Stimulated activated CD4-positive, alpha-beta T cell treated with anti-CD3 and anti-CD28 coated beads, Interleukin-12 subunit alpha, Interleukin-12 subunit beta, amount 100 ng/mL, for 4 hours (primary cell): Measurements from ENCODE around the gene CCT6A.
"Not testable (repeated sequence)": the region's sequence is repeated elsewhere in the genome, so short reads cannot be mapped to it uniquely, and the experiment has no call there.

Experiments
- DNase-seq: peaks from one replicate; pipeline ENCODE4 v3.0.0-alpha.2; 2020

The CCT6A gene, protein sequence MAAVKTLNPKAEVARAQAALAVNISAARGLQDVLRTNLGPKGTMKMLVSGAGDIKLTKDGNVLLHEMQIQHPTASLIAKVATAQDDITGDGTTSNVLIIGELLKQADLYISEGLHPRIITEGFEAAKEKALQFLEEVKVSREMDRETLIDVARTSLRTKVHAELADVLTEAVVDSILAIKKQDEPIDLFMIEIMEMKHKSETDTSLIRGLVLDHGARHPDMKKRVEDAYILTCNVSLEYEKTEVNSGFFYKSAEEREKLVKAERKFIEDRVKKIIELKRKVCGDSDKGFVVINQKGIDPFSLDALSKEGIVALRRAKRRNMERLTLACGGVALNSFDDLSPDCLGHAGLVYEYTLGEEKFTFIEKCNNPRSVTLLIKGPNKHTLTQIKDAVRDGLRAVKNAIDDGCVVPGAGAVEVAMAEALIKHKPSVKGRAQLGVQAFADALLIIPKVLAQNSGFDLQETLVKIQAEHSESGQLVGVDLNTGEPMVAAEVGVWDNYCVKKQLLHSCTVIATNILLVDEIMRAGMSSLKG

DNA sequence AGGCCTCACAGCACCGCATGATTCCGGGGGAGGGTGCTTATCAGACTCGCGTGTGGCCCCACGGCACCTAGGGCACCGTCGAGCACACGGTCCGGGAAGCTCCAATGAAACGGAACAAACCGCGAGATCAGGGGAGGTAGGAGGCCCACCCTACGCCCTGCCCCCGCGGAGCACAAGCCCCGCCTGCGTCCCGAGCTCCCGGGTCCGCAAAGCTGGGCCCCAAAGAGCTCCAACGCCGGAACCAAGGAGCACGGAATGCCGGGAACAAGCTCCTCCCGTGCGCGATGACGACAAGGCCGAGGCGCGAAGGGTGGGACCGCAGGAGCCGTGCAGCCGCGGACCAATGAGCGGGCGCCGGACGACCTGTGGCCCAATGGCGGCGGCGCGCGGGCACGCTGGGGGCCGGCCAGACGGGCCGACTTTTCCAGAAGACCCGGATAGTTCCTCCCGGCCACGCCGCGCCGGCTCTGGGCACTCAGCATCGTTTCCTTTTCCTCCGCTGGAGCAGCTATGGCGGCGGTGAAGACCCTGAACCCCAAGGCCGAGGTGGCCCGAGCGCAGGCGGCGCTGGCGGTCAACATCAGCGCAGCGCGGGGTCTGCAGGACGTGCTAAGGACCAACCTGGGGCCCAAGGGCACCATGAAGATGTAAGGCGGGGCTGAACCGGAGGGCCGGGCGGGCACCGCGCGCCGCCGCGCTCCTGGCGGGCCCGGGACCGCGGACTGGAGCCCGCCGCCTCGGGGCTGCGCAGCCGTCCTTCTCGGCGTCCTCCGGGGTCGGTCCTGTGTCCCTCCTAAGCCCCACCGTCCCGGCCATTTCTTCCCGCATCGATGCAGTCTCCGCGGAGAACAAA lies at the start of gene CCT6A, which contains the start of gene PSPH:
TSS of gene CCT6A (plus strand) at position 427 of the 853 bp plus-strand sequence. CDS start at position 511, 84 bp downstream.
TSS of gene PSPH (minus strand) at position 106 of the 853 bp plus-strand sequence. CDS start 30,232 bp downstream, outside the sequence.
- peak; percentile 94 for DNase-seq

DNA sequence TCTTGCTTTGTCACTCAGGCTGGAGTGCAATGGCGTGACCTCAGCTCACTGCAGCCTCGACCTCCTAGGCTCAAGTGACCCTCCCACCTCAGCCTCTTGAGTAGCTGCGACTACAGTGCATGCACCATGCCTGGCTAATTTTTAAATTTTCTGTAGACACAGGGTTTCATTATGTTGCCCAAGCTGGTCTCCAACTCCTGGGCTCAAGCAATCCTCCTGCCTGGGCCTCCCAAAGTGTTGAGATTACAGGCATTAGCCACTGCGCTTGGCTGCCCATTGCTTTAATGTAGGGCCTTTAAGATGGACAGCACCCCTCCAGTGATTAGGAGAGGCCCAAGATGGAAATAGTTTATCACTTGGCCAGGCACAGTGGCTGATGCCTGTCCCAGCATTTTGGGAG lies 47.8 kb upstream of the CCT6A start:
- DNase-seq, result no peak

DNA sequence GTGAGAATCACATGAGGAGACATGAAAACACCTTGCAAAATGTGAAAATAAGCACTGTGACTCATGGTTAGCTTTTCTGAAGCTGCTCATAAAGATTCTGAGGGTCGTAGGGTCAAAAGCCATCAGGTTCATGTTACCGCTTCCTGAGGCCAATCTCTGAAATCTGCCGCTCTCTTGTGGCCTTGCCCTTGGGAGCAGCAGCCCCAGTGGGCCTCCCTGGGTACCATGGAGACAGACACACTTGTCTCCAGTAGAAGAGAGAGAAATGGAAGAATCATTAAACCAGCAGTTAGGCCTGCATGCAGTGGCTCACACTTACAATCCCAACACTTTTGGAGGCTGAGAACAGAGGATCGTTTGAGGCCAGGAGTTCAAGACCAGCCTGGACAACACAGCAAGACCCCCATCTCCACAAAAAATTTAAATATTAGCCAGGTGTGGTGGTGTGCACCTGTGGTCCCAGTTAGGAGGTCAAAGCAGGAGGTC lies 44.4 kb upstream of the CCT6A start:
- no peak for DNase-seq

DNA sequence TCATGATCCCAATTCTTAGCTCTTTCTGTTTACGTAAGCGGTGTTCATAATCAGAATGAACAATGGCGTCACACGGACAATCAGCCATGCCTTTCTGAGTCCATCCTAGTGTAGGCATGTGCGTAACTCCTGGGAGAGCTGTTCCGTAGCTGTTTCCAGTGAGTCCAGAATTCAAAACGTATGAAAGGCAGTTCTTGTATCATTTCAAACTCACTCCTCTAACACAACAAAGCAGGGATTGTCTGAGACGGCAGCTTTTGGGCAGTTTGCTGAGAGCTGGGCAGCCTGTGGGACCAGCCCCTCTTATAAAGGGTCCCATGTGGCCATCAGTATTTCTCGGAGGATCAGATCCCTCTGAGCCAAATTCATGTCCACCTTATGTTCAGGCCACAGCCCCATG lies 43.7 kb upstream of the CCT6A start:
- DNase-seq, result no peak

DNA sequence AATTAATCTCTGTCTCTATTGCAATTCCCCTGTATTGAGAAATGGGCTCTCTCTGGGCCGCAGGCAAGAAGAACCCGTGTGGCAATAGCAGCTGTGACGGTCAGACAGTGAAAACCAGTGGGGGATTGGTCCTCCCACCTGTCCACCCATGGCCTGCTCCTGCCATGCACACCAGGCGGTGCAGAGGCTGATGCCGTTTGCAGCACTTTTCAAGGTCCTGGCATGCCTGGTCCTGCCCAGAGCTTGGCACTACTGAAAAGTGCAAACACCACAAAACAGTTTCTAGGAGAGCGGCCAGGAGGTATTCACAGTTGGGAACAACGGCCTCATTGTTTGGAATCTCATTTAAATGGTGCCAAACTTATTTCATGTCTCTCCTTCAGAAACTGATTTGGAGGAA lies 41.9 kb upstream of the CCT6A start:
- no peak for DNase-seq

DNA sequence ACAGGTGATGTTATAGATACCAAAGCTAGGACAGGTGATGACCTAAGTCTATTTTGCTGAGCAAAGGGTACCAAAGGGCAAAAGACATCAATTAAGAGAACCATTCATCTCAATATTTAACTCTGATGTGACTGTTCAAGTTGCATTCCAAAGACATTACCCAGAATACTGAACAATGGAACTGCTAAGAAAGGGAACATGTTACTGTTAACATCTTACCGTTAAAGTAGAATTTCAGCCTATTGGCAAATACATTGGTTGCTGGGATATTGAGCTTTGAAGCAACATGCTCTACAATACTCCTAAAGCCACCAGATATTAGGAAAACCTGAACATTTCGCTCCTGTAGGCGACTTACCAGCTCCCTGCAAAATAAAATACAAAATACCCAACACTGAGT lies 34.5 kb upstream of the CCT6A start:
- not testable (repeated sequence) for DNase-seq

DNA sequence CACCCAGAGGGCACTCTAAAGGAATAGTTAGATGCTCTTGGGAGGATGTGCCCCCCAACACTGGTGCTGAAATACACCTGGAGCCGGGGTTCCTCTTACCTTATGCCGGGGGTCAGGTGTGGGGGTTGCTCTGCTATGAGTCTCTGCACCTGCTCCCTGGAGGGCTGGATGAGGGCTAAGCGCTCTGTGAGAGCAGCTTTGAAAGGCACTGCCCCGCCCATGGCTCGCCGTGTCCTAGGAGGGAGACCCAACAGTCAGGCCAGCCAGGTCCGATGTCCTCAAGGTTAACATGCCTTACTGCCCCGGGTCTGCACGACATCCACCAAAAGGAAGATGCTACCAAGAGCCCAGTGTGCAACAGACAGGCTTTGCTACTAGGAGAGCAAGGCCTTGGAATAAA lies 32.1 kb upstream of the CCT6A start:
- no peak for DNase-seq

DNA sequence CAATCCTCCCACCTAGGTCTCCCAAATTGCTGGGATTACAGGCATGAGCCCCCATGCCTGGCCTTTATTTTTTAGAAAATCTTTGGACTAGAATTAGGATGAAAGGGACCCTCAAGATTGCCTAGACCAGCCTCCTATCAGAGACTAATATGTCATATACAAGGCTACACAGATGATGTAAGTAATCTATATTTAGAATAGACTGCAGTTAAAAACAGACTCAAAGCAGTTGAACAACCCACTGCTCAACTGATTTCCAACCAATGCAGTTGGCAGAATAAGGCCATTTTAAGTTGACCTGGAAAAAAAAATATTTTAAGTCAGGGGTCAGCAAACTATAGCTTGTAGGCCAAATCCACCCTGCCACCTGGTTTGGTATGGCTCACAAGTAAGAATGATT lies 28.1 kb upstream of the CCT6A start:
- DNase-seq, result no peak

DNA sequence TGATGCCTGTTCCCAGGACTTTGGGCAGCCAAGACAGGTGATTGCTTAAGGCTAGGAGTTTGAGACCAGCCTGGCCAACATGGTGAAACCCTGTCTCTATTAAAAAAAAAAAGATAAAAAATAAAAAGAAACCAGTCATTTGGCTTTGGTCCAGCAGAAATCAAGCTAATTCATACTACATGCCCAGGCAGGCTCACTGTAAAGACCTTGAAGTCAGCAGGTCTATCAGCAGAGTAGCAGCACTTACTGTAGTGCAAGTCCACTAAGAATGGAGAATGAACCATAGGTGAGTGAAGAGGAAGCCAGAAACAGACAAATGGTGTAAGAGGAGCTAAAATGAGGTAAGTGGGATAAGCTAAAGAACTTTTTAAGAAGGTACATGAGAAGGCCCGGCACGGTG lies 25.0 kb upstream of the CCT6A start:
- DNase-seq, result no peak

DNA sequence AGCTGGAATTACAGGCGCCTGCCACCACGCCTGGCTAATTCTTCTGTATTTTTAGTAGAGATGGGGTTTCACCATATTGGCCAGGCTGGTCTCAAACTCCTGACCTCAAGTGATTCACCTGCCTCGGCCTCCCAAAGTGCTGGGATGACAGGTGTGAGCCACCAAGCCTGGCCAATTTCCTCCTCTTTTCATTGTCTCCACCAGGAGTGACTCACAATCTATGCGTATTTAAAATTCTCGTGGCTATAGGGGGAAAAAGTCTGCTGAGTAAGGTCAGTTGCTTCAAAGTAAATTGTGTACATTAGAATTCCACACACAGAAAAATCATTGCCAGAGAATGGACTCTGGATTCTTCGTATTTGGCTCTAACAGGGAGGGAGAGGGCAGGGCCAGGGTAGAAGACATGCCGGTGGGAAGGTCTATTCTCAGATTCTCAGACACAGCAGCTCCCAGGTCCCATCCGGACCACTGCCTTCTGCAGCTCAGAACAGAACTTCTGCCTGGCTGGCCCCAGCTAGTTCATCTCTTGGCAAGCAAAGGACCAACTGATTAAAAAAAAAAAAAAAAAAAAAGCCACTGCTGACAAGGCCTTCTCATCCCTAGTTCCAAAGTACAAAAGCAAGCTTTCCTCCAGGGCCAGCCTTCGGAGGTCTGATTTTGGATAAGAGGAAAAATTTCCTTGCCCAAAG lies 22.5 kb upstream of the CCT6A start:
- DNase-seq, result no peak

DNA sequence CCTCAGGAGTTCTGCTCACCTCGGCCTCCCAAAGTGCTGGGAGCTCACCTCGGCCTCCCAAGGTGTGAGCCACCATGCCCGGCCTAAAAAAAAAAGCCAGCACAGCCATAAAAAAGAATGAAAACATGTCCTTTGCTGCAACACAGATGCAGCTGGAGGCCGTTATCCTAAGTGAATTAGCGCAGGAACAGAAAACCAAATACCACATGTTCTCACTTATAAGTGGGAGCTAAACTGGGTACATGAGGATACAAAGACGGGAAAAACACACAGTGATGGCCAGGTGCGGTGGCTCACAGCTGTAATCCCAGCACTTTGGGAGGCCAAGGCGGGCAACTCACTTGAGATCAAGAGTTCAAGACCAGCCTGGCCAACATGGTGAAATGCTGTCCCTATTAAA lies 21.2 kb upstream of the CCT6A start:
- no peak for DNase-seq

DNA sequence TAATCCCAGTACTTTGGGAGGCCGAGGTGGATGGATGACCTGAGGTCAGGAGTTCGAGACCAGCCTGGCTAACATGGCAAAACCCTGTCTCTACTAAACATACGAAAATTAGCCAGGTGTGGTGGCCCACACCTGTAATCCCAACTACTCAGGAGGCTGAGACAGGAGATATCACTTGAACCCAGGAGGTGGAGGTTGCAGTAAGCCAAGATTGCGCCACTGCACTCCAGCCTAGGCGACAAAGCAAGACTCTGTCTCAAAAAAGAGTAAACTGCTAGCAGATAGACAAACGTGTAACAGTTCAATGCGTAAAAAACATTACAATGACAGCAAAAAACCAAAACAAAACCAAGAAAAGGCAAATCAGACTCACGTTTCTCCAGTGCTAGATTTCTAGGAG lies 20.0 kb upstream of the CCT6A start:
- not testable (repeated sequence) for DNase-seq

DNA sequence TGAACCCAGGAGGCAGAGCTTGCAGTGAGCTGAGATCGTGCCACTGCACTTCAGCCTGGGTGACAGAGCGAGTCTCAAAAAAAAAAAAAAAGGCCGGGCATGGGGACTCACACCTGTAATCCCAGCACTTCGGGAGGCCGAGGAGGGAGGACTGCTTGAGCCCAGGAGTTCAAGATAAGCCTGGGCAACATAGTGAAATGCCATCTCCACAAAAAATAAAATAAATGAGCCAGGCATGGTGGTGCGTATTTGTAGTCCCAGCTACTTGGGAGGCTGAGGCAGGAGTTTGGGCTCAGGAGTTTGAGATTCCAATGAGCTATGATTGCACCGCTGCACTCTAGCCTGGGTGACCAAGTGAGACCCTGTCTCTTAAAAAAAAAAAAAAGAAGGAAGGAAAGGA lies 19.0 kb upstream of the CCT6A start:
- DNase-seq, result not testable (repeated sequence)

DNA sequence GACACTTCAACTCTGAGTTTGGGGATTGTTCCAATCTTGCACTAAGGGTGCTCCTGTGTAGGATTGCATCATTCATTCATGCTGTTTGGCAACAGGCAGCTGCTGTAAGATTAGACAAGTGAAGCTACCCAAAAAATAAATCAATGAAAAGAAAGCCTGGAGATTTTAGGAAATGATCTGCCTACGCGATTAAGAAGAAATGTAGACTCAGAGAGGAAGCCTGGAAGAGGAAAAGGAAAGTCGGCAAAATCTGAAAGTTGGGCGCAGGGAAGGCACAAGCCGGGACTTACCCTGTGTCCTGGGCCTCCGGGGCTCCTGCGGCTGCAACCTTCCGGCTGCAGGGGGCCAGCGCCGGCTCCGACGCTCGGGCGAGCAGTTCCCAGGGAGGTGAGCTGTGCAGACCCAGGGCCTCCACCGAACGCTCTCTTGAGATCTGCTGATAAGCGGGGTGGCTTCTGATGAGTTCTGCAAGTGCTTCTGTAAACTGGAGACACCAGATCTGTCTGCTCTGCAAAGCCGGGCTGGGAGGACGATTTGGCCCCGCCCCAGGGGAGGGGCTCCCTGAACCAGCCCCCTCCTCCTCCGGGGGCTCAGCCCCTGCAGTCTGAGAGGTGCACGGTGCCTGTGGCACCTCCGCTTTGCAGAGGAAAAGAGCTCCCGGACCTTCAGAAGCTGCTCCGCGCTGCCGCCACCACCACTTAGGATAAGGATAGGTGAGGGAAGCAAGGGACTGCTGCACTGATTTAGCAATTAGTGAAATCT lies 17.7 kb upstream of the CCT6A start:
- DNase-seq, result peak; percentile 63

DNA sequence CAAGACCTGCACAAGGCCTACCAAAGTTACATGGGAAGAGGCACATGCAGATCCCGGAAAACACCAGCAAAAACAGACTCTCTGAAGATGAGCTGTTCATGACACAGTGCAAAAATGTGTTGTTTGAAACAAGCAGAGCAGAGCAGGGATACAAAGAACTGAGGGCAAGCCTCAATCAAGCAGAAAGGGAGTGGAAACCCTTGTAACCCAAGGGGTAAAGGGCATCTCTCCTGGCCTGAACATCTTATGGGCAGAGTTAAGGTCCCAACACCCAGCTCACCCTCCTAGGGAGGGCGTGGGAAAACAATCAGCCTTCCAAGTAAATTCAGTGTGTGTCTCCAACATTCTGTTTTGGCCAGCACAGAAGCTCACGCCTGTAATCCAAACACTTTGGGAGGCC lies 10.8 kb upstream of the CCT6A start:
- no peak for DNase-seq

DNA sequence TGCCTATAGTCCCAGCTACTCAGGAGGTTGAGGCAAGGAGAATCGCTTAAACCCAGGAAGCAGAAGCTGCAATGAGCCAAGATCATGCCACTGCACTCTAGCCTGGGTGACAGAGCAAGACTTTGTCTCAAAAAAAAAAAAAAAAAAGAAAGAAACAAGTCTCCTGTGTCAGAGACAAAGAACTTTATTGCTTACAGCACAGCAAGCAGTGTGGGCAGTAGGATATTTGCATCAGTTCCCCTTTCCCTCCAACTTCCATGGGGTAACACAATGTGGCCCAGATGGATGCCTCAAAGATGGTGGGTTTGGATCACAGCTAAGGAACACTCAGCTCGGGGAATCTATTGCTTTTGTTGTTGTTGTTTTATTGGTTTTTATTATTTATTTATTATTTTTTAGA lies 5.8 kb upstream of the CCT6A start:
- DNase-seq, result not testable (repeated sequence)

DNA sequence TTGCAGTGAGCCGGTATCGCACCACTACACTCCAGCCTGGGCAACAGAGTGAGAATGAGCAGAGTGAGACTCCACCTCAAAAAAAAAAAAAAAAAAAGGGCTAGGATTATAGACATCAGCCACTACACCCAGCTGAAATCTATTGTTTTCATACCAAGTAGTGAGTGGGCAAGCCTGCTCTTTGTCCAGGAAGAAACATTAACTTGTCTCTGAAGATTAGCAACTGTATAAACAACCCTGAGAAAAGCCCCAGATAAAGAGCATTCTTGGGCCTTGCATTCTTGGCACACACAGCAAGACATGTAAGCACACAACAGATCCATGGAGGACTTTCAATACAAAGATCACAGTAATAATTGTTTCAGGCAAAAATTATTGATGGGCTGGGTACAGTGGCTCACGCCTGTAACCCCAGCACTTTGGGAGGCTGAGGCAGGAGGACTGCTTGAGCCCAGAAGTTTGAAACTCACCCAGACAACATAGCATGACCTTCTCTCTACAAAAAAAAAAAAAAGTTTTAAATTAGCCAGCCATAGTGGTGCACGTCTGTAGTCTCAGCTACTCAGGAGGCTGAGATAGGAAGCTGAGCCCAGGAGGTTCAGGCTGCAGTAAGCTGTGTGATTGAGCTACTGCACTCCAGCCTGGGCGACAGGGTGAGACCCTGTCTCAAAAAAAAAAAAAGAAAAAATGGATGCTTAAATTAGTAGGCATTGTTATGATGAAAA lies 4.7 kb upstream of the CCT6A start:
- DNase-seq, result no peak

DNA sequence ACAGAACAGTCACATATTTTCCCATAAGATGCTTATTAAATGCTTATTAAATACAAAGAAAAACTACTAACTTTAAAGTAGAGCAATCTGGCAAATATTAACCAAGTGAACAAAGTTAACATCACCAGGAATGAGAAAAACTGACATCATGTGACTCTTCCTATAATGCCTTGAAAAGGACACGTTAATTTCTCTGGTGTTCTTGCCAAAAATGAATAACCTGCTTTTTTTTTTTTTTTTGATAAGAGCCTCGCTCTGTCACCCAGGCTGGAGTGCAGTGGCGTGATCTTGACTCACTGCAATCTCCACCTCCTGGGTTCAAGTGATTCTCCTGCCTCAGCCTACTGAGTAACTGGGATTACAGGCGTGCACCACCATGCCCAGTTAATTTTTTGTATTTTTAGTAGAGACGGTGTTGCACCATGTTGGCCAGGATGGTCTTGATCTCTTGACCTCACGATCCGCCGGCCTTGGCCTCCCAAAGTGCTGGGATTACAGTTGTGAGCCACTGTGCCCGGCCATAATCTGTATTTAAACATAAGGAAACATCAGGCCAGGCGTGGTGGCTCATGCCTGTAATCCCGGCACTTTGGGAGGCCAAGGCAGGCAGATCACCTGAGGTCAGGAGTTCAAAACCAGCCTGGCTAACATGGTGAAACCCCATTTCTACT lies 4.0 kb upstream of the CCT6A start:
- DNase-seq, result not testable (repeated sequence)

DNA sequence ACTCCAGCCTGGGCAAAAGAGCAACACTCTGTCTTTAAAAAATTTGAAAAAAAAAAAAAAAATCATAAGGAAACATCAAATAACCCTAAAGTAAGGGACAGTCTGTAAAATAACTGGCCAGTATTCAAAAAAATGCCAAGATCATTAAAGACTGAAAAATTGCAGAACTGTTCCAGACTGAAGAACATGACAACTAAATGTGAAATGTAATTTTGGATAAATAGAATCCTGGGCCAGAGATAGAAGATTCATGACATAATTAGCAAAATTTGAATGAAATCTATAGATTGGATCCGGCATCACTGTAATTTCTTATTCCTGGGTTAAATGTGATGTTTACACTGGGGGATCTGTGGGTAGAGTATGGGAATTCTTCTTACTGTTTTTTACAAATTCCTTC lies 3.3 kb upstream of the CCT6A start:
- DNase-seq, result no peak

DNA sequence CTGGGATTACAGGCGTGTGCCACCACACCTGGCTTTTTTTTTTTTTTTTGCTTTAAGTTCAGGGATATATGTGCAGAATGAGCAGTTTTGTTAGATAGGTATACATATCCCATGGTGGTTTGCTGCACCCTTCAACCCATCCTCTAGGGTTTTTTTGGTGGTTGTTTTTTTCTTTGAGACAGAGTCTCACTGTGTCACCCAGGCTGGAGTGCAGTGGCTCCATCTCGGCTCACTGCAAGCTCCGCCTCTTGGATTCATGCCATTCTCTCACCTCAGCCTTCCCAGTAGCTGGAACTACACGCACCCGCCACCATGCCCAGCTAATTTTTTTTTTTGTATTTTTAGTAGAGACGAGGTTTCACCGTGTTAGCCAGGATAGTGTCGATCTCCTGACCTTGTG lies 2.8 kb upstream of the CCT6A start:
- not testable (repeated sequence) for DNase-seq

DNA sequence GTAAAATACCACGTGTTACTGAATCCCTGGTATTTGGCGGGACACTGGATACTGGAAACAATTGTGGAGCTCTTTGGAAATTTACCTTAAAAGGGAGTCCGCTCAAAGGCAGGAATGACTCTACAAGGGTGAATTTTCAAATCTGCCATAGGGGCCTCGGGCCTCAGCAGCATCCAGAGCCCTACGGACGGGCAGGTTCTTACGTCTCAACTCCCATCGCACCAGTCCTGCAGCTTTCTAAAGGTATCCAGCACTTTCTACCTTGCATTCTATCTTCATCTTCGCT lies 569 bp upstream of the CCT6A start:
- no peak for DNase-seq
